ENCODE results near the gene ERC2.

- no peak for TF ChIP-seq ZNF70 (CRISPR knock-in tag; IDR thresholded peaks at IDR 0.05)
- TF ChIP-seq TSHZ2 (CRISPR knock-in tag; IDR thresholded peaks at IDR 0.05) = no peak
- no peak for TF ChIP-seq CSRNP3 (CRISPR knock-in tag; IDR thresholded peaks at IDR 0.05)
- no peak for TF ChIP-seq BACH2 (CRISPR knock-in tag; IDR thresholded peaks at IDR 0.05; ENCODE audit: borderline replicate concordance)
- TF ChIP-seq CREB5 (CRISPR knock-in tag; IDR thresholded peaks at IDR 0.05; ENCODE audit: low read depth) = no peak
These were observed 16.2 kb downstream of the ERC2 start for GRCh38 chr3:56452085-56452484.

Measured in SK-N-SH treated with all-trans-retinoic acid at 6 μM for 48 hours (cell line).